OCI-M2 (cell line): ENCODE data around the gene CCR3.

Experiments
- DNase-seq: peaks from one replicate; lab custom pipeline; 2025; ENCODE audit not compliant: unreplicated experiment; lab: John Stamatoyannopoulos, UW

Gene CCR3

DNA sequence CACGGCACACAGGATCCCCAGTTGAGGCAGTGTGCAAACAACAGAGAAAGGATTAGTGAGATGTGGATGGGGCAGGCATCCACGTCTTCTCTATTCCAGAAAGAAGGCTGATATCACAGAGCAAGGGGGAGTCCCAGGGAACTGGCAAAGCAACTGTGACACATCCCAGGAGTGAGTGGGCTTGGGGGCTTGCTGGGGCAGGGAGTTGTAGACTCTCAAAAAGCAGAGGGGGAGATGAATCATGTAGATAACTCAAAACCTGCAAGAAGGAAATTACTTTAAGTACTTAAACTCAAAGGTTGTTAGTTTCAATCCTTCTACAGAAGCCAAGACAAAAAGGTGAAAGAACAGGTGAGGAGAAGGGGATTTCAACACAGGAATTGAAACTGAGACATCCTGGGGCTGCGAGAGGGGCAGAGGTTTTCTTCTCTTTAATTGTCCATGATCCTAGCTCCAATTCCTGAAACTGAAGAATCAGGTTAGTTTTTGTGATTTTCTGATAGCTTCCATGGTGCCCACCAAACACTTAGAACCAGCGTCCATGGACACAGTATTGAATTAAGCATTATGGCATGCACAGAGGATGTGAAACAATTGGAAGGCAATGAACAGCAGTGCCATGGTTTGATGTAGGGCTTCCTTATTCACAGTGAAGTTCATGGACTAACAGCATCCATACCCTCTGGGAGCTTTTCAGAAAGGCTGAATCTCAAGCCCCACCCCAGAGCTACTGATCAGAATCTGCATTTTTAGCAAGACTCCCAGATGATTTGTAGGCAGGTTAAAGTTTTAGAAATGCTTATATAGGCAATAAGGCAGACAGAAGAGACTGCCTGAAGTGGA is 52.0 kb downstream of the CCR3 start:
- DNase-seq = no peak

DNA sequence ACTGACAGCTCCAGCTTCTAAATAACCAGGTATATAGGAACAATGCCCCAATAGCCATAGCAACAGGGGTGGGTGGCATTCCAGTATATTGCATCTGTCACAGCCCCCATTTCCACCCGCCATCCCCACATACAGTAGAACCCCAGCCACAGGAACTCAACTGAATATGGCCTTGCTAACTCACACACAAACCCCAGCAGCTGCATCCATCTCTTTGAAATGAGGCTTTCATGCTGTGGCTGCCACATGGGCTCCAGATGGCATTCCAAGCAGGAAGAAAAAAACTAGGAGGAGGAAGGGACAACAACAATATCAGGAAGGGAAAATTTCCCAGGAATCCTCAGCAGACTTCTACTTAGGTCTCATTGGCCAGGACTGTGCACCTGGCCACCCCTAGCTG is 54.6 kb downstream of the CCR3 start:
- no peak for DNase-seq

DNA sequence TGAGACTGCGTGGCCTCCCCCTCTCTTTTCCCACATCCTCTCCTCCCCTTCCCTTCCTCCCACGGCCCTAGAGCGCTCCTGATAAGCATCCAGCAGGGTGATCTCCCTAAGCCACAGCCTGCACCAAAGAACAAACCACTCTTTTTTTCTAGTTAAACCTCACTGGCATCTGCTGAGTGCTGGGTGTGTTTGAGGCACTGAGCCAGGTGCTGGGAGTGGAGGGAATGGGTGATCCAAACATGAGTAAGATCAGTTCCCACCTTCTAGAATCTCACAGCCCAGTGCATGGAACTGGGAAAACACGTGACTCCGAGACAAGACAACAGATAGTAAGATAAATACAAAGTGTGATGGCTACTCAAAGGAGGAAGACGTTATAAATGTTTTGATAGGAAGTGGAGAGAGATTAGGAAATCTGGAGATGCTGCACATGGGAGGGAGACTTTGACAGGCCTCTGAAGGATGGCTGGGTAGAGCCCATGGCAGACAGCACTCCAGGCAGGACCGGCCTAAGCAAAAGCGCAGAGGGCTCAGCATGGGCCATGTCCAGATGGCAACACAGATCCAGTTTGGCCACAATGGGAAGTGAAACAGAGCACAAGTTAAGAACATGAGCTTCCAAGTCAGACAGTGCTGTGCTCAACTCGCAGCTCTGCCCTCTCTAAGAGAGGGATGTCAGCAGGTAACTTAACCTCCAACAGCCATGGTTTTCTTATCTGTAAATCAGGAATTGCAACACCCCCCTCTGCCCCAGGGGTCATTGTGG is 55.6 kb downstream of the CCR3 start:
- DNase-seq = no peak

DNA sequence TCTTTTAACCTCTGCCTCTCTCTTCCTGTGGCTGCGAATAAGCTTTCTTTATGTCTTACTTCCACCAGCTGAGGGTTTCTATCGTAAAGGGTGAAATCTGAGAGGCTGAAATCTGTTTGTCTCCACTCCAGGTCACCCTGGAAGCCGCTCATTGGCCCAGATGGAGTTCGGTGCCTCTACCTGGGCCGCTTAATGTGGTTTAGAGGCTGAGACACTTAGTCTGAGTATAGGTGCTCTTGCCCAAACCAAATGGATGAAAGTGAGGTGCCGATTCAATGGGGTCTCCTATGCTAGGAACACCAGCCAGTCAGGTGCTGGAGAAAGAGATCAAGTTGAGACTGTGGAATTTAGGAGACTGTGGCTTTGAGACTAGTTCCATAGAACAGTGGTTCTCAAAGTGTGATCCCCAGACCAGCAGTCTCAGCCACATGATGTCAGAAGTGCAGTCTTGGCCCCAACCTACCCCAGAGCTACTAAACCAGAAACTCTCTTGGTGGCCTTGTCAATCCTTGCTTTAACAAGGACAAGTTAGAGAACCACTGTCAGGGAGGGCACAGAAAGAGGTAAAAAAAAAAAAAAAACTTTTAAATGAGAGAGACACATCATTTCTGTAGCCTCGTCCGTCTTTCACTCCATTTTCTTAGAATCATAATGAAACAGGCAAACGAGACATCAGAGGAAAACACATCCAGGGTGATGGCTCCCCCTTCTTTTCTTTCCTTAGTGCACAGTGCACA is 56.8 kb downstream of the CCR3 start:
- no peak for DNase-seq

DNA sequence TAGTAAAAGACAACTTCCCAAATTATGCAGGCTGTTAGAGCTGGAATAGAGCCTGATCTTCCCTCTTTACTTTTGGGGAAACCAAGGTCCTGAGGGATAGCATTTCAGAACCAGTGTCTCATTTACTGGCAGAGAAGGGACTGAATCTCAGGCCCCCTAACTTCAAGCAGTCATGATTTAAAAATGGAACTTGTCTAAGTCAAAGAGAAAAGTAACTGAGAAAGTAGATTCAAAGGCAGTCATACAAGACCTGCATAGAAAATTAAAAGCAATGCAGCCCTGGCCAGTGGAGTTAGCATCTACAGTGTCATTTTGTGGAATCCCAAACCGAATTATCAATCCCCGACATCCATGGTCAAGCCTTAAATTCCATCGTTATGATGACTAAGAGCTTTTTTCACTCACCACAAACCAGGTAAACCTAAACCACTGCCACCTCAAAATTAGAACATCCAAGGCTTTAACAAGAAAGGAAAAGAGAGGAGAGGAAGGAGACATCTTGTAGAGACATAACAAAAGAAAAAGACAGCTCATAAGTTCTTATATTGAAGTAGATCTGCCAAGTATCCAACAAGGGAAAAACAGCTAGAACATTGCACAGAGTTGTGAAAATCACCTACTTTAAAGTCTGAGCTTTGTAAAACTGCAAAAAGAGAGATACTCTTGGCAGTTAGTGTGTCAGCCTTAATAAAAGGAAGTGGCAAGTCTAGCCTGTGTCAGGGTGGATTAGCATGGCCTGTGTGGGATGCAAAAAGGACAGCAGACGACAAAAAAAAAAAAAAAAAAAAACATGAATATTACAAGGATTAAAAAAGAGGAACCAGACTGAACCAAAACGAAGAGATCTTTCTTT is 57.6 kb downstream of the CCR3 start:
- DNase-seq = peak; percentile 21

DNA sequence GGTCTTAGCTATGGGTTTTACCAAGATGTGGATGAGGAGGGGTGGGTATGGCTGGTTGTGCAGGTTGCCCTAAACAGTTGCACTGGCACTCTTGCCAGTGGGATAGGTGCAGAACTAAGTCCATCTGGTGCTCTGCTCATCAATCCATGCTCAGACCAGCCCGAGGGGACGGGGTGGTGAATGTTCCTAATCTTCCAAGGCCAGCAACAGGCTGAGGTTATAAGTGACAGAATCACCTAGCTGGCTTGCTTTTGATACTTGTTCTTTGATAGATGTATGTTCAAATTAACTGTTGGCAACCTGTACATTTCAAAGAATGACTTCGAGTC is 58.2 kb downstream of the CCR3 start:
- DNase-seq = no peak

DNA sequence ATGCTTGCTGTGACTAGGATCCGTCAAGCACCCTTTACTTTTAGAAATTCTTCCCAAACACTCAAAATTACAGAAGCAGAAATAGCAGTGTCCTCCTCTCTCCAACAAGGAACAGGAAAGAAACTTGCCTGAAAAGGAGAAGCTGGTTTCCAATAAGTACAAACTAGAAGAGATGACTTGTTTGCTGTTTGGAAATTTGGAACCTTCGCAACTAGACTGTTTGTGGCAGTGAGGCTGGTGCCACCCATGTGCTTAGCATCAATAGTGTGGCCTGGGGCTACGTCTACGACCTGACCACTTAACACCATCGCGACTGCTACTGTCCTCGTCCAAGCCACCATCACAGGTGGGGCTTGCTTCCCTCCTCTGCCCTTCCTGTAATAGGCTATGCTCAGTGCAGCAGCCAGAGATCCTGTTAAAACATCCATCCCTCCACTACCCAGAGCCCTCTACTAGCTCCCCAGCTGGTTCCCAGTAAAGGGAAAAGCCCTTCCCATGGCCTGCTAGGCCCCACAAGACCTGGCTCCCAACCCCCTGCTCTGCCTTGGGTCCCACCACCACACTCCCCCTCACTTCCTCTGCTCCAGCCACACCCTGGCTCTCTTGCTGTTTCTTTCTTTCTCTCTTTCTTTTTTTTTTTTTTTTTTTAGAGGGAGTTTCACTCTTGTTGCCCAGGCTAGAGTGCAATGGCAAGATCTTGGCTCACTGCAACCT is 59.0 kb downstream of the CCR3 start:
- DNase-seq = no peak

DNA sequence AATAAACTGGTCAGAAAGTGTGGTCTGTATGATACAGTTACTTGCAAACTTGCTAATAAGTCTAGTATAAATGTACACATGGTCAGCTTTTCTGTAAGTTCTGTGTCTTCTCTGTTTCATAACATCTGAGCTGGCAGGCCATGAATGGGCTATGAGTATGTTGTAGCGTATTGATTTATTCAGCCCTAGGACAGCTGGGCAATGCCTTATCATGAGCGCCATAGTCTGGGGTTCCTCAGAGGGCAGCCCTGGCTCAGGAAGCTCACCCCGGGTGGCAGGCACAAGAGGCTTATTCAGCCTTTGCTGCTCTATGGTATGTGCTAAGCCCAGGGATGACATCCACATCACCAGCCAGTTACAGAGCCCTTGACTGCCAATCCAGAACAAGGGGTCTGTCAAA is 61.0 kb downstream of the CCR3 start:
- no peak for DNase-seq

DNA sequence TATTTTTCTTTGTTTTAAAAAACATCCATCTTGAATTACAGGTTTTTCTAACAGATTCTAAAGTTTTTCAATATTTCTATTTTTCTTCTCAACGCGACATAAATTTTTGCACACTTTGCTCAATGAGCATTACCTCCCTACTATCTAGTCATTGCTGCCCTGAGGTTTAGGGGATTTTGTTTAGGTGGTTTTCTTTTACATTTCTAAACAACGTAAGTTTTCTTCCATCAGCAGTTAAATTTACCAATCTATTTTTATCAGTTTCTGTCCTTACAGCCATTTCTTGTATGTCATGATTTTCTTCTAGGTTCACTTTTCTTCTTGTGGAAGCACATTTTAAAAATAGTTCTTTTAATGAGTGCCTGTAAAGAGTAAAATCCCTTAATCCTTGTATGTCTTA is 62.5 kb downstream of the CCR3 start:
- no peak for DNase-seq

DNA sequence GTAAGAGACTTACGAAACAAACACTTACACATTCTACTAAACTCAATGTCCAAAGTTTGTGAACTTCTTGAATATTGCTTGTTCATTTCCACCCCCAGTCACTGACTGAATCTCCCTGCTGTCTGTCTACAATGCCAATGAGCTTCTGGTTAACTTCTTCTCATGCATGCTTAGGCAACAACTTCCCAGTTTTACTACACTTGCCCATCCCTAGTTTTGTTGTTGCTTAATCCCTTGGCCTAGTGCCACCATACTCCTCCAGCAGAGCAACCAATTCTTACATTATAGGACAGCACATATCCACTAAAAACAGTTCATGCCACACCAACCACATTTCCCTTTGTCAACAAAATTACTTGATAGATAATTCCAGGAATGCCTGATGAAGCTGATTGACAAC is 70.7 kb downstream of the CCR3 start:
- DNase-seq = no peak

DNA sequence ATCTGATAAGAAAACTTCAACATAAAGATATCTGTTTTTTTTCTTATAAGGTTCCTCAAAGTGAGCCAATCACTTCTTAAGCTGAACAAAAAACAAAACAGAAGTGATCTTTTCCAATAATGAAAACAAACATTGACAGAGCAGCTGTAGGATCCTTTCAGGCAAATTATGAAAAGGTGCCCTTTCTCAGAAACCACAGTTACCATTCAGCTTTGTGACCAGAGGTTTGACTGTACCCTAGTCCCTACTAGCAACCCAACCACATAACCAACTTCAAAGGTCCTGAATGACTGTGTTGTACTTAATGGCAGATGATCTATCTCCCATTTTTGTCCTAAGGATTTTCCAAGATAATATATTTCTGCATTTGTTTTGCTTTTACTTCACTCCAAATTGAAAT is 72.3 kb downstream of the CCR3 start:
- no peak for DNase-seq

DNA sequence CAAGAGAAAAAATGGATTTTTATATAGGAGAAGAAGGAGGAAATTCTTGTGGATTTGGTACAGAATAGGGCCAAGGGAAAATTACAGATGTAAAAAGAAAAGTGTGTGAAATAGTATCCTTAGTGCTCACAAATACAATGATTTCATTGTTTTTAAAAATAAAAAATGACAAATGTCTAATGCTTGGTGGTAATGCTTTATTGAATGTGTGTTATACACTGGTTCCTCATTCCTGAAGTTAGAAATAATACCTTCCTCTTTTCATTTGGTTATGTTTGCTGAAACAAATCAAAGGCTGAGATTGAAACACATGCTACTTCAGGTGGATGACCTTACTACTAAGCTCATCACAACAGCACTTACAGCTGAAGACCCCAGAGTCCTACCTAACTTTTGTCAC is 73.9 kb downstream of the CCR3 start:
- no peak for DNase-seq
